NT2/D1 (cell line): ENCODE measurements around the gene FMN2.

Experiments
- SUZ12 ChIP-seq: IDR thresholded peaks from 2 replicates; pipeline ENCODE4 v1.6.1; 2011; ENCODE audit not compliant: insufficient read length, insufficient read depth; ENCODE audit errors: extremely low read depth
- YY1 ChIP-seq: IDR thresholded peaks from 2 replicates; pipeline ENCODE4 v1.6.1; 2011; ENCODE audit not compliant: insufficient read length, insufficient read depth
- ZNF274 ChIP-seq: IDR thresholded peaks from 2 replicates; pipeline ENCODE4 v1.6.1; 2011; ENCODE audit warnings: mild to moderate bottlenecking, low read depth, low read length

- no peak for TF ChIP-seq YY1
- no peak for TF ChIP-seq ZNF274
- no peak for TF ChIP-seq SUZ12
Measured at GRCh38 chr1:240244968-240245628, 153.4 kb downstream of the FMN2 start.
